Measurements from ENCODE around the gene SIX5.

GRCh38 chr19:45793876-45794275 lies 24.8 kb upstream of the SIX5 start:
- TF ChIP-seq TARDBP (IDR thresholded peaks at IDR 0.05) (no peak), ELF4 (IDR thresholded peaks at IDR 0.05) (no peak), SUZ12 (IDR thresholded peaks at IDR 0.05) (no peak), SP1 (IDR thresholded peaks at IDR 0.05) (no peak), ZNF384 (IDR thresholded peaks at IDR 0.05) (no peak)

Data from HEK293T (cell line).